ENCODE measurements around the gene UNC79.

UNC79 gene

GRCh38 chr14:93712838-93713724 lies 282.3 kb downstream of the UNC79 start:
- no peak for TF ChIP-seq CTCF (IDR thresholded peaks at IDR 0.05; ENCODE audit: control extremely low read depth, extremely low read depth, low read depth, missing control alignments)
- CTCF ChIA-PET: interaction anchor here (1.2 kb wide), 1 partner anchor 143 kb away, joined by 3 read pairs; no protein-coding TSS in a partner anchor

DNA sequence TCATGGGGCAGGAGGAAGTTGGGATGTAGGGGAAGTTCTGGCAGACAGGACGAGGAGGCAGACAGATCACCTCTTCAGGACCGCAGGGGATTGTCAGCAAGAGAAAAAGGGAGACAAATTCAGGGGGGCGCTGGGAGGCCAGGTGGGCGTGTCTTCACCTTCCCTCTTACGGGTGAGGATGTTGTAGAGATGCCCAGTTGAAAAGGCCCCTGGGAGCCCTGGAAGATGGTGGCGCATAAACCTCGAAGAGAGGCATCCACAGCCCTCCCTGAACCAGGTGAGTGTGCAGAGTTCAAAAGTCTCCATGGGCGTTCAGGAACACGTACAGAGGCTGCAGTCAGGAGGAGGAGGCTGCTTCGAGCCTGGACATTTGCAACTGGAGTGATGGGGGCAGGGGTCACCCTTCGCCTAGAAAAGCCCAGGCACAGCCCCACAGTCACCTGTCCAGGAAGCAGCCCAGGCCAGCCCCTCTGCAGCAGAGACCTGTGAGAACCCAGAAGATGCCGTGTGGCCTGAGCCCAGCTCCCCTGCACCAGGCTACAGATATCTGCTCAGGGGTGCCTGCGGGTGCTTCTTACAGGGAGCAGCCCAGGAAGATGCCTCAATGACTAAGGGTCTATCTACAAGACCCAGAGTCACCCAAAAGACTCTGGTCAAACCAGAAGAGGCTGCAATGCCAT lies 283.1 kb downstream of the UNC79 start:
- POLR2A ChIA-PET: no interaction called here
- CTCF ChIA-PET: no interaction called here
- TF ChIP-seq CTCF (IDR thresholded peaks at IDR 0.05; ENCODE audit: control extremely low read depth, extremely low read depth, low read depth, missing control alignments): no peak
- DNase-seq (ENCODE audit: extremely low spot score): no peak

More at GRCh38 chr14:93712838-93713724, 282.3 kb downstream of the UNC79 start:
- no peak for DNase-seq (ENCODE audit: extremely low spot score)
- POLR2A ChIA-PET: no interaction called here

DNA sequence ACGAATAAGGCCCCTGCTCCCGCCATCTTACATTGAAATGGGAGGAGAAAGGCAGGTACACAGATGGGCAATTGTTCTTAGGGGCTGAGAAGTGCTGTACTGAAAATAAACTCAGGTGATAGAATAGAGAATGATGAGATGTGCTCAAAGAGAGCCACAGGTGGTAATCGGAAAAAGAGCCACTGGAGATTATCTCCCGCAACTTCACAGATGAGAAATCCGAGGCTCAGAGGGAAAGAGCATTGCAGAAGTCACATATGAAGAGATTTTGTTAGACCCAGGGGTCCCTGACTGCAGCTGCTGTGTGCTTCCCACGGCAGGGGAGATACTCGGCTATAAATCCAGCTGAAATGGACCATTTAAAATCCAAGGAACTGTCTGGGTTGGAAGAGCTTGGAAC lies 283.9 kb downstream of the UNC79 start:
- TF ChIP-seq CTCF (IDR thresholded peaks at IDR 0.05; ENCODE audit: control extremely low read depth, extremely low read depth, low read depth, missing control alignments): no peak
- no peak for DNase-seq (ENCODE audit: extremely low spot score)
- ChIA-PET CTCF (no interaction called here), POLR2A (no interaction called here)

DNA sequence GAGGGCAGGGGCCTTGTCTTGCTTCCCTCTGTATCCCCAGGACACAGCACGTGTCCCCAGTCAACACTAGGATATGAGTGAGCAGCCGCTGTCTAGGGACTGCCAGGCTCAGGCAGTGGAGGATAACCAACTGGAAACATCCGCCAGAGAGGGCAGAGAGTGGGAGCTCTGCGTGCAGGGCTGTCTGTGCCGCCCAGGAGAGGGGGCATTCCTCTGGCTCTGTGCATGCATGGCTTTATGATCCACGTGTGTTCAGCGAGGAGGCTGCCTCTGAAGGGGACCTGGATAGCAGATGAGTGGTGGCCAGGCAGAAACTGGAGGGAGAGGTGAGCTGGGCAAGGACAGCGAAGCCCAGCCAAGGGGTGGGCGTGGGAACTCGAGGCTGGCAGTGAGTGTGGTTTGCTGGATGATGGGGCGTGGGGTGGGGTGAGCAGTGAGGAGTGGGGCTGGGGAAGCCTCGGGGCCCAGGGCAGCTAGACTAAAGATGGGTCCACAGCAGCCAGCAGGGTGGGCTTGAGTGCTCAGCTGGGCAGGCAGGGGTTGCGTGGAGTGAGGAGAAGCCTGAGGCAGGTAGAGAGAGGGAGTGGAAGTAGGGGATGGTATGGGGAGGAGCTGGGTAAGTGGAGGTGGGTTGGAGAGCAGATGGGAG lies 284.7 kb downstream of the UNC79 start:
- no peak for DNase-seq (ENCODE audit: extremely low spot score)
- TF ChIP-seq CTCF (IDR thresholded peaks at IDR 0.05; ENCODE audit: control extremely low read depth, extremely low read depth, low read depth, missing control alignments): no peak
- ChIA-PET CTCF (no interaction called here), POLR2A (no interaction called here)

GRCh38 chr14:93716002-93716745 lies 285.4 kb downstream of the UNC79 start:
- POLR2A ChIA-PET: no interaction called here
- TF ChIP-seq CTCF (IDR thresholded peaks at IDR 0.05; ENCODE audit: control extremely low read depth, extremely low read depth, low read depth, missing control alignments): no peak
- CTCF ChIA-PET: interaction anchor here (1.3 kb wide), 1 partner anchor 9 kb away, joined by 3 read pairs; no protein-coding TSS in a partner anchor
- DNase-seq (ENCODE audit: extremely low spot score): no peak

Data from GM10248 (cell line).